OCI-LY7 (cell line): ENCODE data around the gene KLK3. TPM values are rescaled to one million over a fixed set of nuclear protein-coding genes. Genes with fewer than 3 reads are reported as not detected.
"Not testable (repeated sequence)": the region's sequence is repeated elsewhere in the genome, so short reads cannot be mapped to it uniquely, and the experiment has no call there.

ENCODE experiments used
- Bru-seq: library from RNA; stranded (reverse); fragments of 400-500 nt; gene quantifications from one replicate; lab custom pipeline; 2021; lab: Mats Ljungman, UMichigan
- BruChase-seq, 2 experiments: library from RNA; stranded (reverse); fragments of 400-500 nt; gene quantifications; one replicate each; lab custom pipeline; 2021; lab: Mats Ljungman, UMichigan
- BruUV-seq: library from RNA; stranded (reverse); fragments of 400-500 nt; replicated peaks from 2 replicates; lab custom pipeline; 2021; lab: Mats Ljungman, UMichigan
- CTCF ChIA-PET: fragments of 300-600 bp; sonication (Branson Sonifier 250); formaldehyde crosslinking; loops from one replicate; lab custom pipeline; 2022; ENCODE audit warnings: antibody characterized with exemption; ENCODE audit not compliant: unreplicated experiment; lab: Charles Lee
- POLR2A ChIA-PET: fragments of 300-600 bp; sonication (Branson Sonifier 250); formaldehyde crosslinking; loops from one replicate; lab custom pipeline; 2022; ENCODE audit warnings: antibody characterized with exemption; lab: Charles Lee
- DNase-seq: peaks from one replicate; pipeline ENCODE4 v3.0.0-alpha.2; 2015; ENCODE audit warnings: low spot score
- H2AFZ ChIP-seq: fragments of 200-600 bp; sonication (generic), shearing (Covaris generic); 2 replicates; pipeline ENCODE4 v1.6.1; 2014; ENCODE audit warnings: mild to moderate bottlenecking, antibody characterized with exemption, low read length, moderate library complexity
- H3K27ac ChIP-seq: fragments of 200-600 bp; sonication (generic); 2 replicates; pipeline ENCODE4 v1.5.1; 2014; ENCODE audit warnings: mixed run types, low read depth, mild to moderate bottlenecking, moderate library complexity, low read length, inconsistent platforms; ENCODE audit not compliant: poor library complexity, severe bottlenecking
- H3K36me3 ChIP-seq: fragments of 200-600 bp; sonication (generic); 2 replicates; pipeline ENCODE4 v1.6.1; 2014; ENCODE audit warnings: mild to moderate bottlenecking, antibody characterized with exemption, low read length, moderate library complexity, mixed read lengths; ENCODE audit not compliant: insufficient read depth
- H3K4me1 ChIP-seq: fragments of 200-600 bp; sonication (generic); 2 replicates; pipeline ENCODE4 v1.5.1; 2014; ENCODE audit warnings: mild to moderate bottlenecking, low read length; ENCODE audit not compliant: insufficient read depth, poor library complexity, severe bottlenecking
- H3K4me2 ChIP-seq: fragments of 200-600 bp; sonication (generic); 2 replicates; pipeline ENCODE4 v1.6.1; 2014; ENCODE audit warnings: mild to moderate bottlenecking, low read length
- H3K4me3 ChIP-seq: fragments of 200-600 bp; sonication (generic); 2 replicates; pipeline ENCODE4 v1.5.1; 2014; ENCODE audit warnings: mild to moderate bottlenecking, low read depth, low read length; ENCODE audit not compliant: poor library complexity, severe bottlenecking
- H3K79me2 ChIP-seq: fragments of 200-600 bp; sonication (generic); 2 replicates; pipeline ENCODE4 v1.6.1; 2016; ENCODE audit warnings: low read depth, mild to moderate bottlenecking, low read length, moderate library complexity, mixed read lengths; ENCODE audit not compliant: insufficient read depth
- H3K9me2 ChIP-seq: fragments of 200-600 bp; sonication (generic); 2 replicates; pipeline ENCODE4 v1.6.1; 2016; ENCODE audit warnings: mild to moderate bottlenecking, low read length, mixed read lengths; ENCODE audit not compliant: insufficient read depth
- H3K9me3 ChIP-seq: fragments of 200-600 bp; sonication (generic); 2 replicates; pipeline ENCODE4 v1.6.1; 2014; ENCODE audit warnings: mild to moderate bottlenecking, mixed run types, low read length, mixed read lengths
- H4K20me1 ChIP-seq: fragments of 200-600 bp; sonication (generic); 2 replicates; pipeline ENCODE4 v1.6.1; 2014; ENCODE audit warnings: mild to moderate bottlenecking, antibody characterized with exemption, low read length, moderate library complexity, mixed read lengths; ENCODE audit not compliant: insufficient read depth
- EZH2phosphoT487 ChIP-seq: fragments of 200-600 bp; sonication (generic); IDR thresholded peaks from 2 replicates; pipeline ENCODE4 v1.6.1; 2018; ENCODE audit warnings: low read depth, borderline replicate concordance, mild to moderate bottlenecking, mixed run types, antibody characterized with exemption, low read length, moderate library complexity, mixed read lengths
- intact Hi-C: fragments of 100-400 bp; cut with micrococcal nuclease; formaldehyde crosslinking; loops from one replicate; pipeline ENCODE4 v1.10.0; 2022; ENCODE audit not compliant: unreplicated experiment
- long read RNA-seq: library from polyadenylated mRNA; stranded (forward); transcript quantifications from one replicate; pipeline ENCODE4 v2.0.0, GENCODE V29; 2022
- total RNA-seq, 2 experiments: library from RNA; depleted of rRNA in 1 of 2; stranded (reverse); fragments of >200 nt in 1 of 2; shearing (Covaris generic) in 1 of 2; gene quantifications; 2 replicates each; pipeline ENCODE4 v1.2.3, GENCODE V29; 2014 to 2022
- TF ChIP-seq, protein P1 (sequence below): fragments of 200-600 bp; sonication (generic); conservative IDR thresholded peaks from 2 replicates; pipeline ENCODE4 v1.5.1; 2014; ENCODE audit warnings: mild to moderate bottlenecking, antibody characterized with exemption, low read length, moderate library complexity, mixed read lengths

KLK3 gene
- total RNA-seq (2014; rRNA removed; shearing (Covaris generic)) = not detected in 2 replicates
- total RNA-seq (2022) = not detected in 2 replicates
- Bru-seq, nascent RNA = not detected
- BruChase-seq, experiment 1, labeled RNA remaining after a 6-hour chase = not detected
- not detected for BruChase-seq, experiment 2, labeled RNA remaining after a 2-hour chase
- long read RNA-seq = 0 reads

DNA sequence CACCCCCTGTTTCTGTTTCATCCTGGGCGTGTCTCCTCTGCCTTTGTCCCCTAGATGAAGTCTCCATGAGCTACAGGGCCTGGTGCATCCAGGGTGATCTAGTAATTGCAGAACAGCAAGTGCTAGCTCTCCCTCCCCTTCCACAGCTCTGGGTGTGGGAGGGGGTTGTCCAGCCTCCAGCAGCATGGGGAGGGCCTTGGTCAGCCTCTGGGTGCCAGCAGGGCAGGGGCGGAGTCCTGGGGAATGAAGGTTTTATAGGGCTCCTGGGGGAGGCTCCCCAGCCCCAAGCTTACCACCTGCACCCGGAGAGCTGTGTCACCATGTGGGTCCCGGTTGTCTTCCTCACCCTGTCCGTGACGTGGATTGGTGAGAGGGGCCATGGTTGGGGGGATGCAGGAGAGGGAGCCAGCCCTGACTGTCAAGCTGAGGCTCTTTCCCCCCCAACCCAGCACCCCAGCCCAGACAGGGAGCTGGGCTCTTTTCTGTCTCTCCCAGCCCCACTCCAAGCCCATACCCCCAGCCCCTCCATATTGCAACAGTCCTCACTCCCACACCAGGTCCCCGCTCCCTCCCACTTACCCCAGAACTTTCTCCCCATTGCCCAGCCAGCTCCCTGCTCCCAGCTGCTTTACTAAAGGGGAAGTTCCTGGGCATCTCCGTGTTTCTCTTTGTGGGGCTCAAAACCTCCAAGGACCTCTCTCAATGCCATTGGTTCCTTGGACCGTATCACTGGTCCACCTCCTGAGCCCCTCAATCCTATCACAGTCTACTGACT lies at the start of gene KLK3:
Gene KLK3 (plus strand): TSS at position 280 of the 775 bp plus-strand sequence. CDS start 41 bp downstream, at position 321.
- H3K4me3 ChIP-seq = no peak within 1 kb of the TSS
- no peaks in the 10 kb centered on the region for H3K79me2 ChIP-seq
- TF ChIP-seq, protein P1, sequence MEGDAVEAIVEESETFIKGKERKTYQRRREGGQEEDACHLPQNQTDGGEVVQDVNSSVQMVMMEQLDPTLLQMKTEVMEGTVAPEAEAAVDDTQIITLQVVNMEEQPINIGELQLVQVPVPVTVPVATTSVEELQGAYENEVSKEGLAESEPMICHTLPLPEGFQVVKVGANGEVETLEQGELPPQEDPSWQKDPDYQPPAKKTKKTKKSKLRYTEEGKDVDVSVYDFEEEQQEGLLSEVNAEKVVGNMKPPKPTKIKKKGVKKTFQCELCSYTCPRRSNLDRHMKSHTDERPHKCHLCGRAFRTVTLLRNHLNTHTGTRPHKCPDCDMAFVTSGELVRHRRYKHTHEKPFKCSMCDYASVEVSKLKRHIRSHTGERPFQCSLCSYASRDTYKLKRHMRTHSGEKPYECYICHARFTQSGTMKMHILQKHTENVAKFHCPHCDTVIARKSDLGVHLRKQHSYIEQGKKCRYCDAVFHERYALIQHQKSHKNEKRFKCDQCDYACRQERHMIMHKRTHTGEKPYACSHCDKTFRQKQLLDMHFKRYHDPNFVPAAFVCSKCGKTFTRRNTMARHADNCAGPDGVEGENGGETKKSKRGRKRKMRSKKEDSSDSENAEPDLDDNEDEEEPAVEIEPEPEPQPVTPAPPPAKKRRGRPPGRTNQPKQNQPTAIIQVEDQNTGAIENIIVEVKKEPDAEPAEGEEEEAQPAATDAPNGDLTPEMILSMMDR = no peak
- TF ChIP-seq EZH2phosphoT487 = no peak
- CTCF ChIA-PET = no interaction called here
- H3K9me2 ChIP-seq = no peaks in the 10 kb centered on the region
- H3K9me3 ChIP-seq = no peaks in the 10 kb centered on the region
- no peak within 1 kb of the TSS for H3K27ac ChIP-seq
- no peaks in the 10 kb centered on the region for H4K20me1 ChIP-seq
- H3K4me1 ChIP-seq = no peaks in the 10 kb centered on the region
- BruUV-seq = no TSS peak
- H3K36me3 ChIP-seq = no peaks in the 10 kb centered on the region
- intact Hi-C loops = no loop called here
- H2AFZ ChIP-seq = no peak within 1 kb of the TSS
- no peak for DNase-seq
- POLR2A ChIA-PET = no interaction called here
- H3K4me2 ChIP-seq = no peak within 1 kb of the TSS

DNA sequence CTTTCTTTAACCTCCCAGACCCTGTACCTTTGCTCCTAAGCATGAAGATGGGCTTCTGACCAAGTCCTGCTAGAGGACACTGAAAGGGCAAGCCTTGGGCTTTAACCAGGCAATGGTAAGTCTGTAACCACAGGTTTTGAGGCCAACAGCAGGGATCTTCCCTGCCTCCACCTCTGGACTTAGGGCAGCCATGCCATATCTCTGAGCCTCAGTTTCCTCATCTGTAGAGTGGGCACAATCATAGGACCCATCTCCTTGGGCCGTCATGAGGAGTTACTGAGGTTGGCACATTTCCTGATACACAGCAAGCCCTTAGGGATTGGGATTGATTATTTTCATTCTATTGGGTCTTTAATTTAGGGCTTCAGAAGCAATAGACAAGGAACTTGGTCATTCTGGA lies 45.9 kb upstream of the KLK3 start:
- POLR2A ChIA-PET = no interaction called here

GRCh38 chr19:50811622-50812238 lies 43.0 kb upstream of the KLK3 start:
- H3K4me3 ChIP-seq, H3K27ac ChIP-seq, H3K79me2 ChIP-seq, intact Hi-C loops, POLR2A ChIA-PET, BruUV-seq, DNase-seq, H2AFZ ChIP-seq, H3K4me2 ChIP-seq, H4K20me1 ChIP-seq, H3K36me3 ChIP-seq, H3K4me1 ChIP-seq, H3K9me3 ChIP-seq, H3K9me2 ChIP-seq, CTCF ChIA-PET: not testable (repeated sequence)

More for the DNA sequence above, 45.9 kb upstream of the KLK3 start:
- DNase-seq = no peak
- Histone ChIP-seq H3K36me3 (peaks cover under 1% of the 10 kb centered on the region), H3K27ac (no peak overlapping the region), H2AFZ (no peak overlapping the region), H3K4me2 (no peak overlapping the region), H3K79me2 (peaks cover 6% of the 10 kb centered on the region), H3K9me3 (no peaks in the 10 kb centered on the region), H3K4me1 (peaks cover 6% of the 10 kb centered on the region), H3K4me3 (no peak overlapping the region), H4K20me1 (peaks cover under 1% of the 10 kb centered on the region; the same call in 1 of the 2 replicates), H3K9me2 (no peaks in the 10 kb centered on the region)
- TF ChIP-seq, protein P1 = no peak
- no peak for TF ChIP-seq EZH2phosphoT487
- no TSS peak for BruUV-seq
- CTCF ChIA-PET = no interaction called here
- intact Hi-C loops = loop anchor here (10.0 kb wide), 1 partner anchor 464 kb away; no protein-coding TSS in a partner anchor
